MM.1S (cell line): ENCODE data around the gene RUNX2.

ENCODE experiments used
- EZH2 ChIP-seq: fragments of 300-600 bp; sonication (generic); optimal IDR thresholded peaks from 2 replicates; pipeline ENCODE3; 2017; ENCODE audit warnings: low read depth, mild to moderate bottlenecking, antibody characterized with exemption, low read length, mixed read lengths
- EZH2phosphoT487 ChIP-seq: fragments of 300-600 bp; sonication (generic); IDR thresholded peaks from 2 replicates; pipeline ENCODE4 v1.6.1; 2018; ENCODE audit warnings: antibody characterized with exemption, low read length
- TF ChIP-seq, protein P1 (sequence below): fragments of 300-600 bp; sonication (generic); IDR thresholded peaks from 2 replicates; pipeline ENCODE4 v1.5.1; 2016; ENCODE audit warnings: antibody characterized with exemption, low read length, mixed read lengths

GRCh38 chr6:45650524-45651135 is 322.5 kb downstream of the RUNX2 start:
- TF ChIP-seq, protein P1, sequence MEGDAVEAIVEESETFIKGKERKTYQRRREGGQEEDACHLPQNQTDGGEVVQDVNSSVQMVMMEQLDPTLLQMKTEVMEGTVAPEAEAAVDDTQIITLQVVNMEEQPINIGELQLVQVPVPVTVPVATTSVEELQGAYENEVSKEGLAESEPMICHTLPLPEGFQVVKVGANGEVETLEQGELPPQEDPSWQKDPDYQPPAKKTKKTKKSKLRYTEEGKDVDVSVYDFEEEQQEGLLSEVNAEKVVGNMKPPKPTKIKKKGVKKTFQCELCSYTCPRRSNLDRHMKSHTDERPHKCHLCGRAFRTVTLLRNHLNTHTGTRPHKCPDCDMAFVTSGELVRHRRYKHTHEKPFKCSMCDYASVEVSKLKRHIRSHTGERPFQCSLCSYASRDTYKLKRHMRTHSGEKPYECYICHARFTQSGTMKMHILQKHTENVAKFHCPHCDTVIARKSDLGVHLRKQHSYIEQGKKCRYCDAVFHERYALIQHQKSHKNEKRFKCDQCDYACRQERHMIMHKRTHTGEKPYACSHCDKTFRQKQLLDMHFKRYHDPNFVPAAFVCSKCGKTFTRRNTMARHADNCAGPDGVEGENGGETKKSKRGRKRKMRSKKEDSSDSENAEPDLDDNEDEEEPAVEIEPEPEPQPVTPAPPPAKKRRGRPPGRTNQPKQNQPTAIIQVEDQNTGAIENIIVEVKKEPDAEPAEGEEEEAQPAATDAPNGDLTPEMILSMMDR: no peak
- TF ChIP-seq EZH2phosphoT487: no peak
- no peak for TF ChIP-seq EZH2
